Globus pallidus (tissue), 1 donor: ENCODE data around the gene RNF17.

Source experiments
- DNase-seq: peaks from one replicate; pipeline ENCODE4 v3.0.0-alpha.2; 2015; ENCODE audit warnings: low spot score

RNF17 gene

DNA sequence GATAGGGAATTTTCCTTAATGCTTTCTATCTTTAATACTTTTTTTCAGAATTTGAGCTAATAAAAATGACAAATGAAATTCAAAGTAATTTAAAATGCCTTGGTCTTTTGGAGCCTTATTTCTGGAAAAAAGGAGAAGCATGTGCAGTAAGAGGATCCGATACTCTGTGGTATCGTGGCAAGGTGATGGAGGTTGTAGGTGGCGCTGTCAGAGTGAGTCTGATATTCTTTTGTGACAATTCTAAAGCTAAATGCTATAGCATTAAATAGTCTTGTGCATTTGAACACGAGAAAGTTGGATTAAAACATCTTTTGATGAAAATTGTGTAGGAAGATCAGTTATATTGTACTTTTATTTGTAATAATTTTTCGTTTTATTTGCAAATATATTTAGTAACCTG, 95.0 kb downstream of the RNF17 start:
- no peak for DNase-seq

DNA sequence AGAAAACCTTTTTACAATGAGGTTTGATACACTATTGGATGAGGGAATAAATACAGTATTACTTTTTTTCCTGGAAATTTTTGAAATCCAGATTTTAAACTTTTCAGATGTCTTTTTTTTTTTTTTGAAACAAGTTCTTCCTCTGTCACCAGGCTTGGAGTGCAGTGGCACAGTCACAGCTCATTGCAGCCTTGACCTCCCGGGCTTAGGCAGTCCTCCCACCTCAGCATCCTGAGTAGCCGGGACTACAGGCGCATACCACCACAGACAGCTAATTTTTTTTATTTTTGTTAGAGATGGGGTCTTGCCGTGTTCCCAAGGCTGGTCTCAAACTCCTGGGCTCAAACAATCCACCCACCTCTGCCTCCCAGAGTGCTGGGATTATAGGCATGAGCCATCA, 96.8 kb downstream of the RNF17 start:
- DNase-seq = no peak

DNA sequence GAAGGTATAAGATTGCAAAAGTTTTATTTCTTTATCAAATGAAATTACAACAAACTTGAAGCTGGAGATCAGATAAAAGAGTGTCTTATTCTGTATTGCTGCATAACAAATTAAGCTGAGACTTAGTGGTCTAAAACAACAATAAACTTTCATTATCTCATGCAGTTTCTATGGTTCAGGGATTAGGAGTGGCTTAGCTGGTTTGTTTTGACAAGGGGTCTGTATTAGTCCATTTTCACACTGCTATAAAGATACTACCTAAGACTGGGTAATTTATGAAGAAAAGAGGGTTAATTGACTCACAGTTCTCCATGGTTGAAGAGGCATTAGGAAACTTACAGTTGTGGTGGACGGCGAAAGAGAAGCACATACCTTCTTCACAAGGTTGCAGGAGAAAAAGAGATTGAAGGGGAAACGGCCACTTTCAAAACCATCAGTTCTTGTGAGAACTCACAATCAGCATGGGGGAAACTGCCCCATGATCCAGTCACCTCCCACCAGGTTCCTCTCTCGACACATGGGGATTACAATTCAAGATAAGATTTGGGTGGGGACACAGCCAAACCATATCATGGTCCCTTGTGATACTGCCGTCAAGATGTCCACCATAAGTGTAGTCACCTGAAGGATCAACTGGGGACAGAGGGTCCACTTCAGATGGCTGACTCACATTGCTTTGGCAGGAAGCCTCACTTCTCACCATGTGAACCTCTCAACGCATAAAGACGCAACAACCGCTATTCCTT, 97.8 kb downstream of the RNF17 start:
- DNase-seq = no peak

DNA sequence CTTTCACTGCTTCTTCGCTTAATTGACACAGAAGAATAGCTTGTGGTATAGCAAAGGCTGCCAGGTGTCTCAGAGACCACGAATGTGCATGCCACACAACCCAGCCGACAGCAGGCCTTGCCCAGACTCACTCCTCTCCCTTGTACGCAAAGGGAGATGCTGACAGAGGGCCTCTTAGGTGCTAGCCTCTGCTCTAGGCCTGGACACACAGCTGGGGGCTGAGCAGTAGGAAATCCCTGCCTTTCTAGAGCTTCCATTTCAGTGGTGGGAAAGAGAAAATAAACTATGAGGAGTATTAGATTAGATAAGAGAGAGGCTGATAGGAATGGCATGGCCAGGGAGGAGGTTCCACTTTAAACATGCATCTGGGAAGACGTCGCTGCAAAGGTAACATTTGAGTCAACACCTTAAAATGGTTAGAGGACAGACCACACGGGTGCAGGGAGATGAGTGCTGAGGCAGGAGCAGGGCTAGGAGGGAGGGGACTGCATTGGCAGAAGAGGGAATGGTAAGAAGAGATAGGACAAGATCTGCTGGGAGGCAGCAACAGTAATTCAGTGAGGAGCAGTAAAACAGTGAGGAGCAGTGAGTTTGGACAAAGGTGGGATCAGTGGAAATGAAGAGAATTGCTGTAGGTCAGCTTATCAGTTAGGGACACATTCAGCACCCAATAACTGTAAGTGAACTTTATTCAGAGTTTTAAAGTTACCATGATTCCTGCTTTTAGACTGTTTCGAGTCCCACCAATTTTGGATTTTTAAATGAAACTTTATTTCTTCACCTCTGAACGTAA, 100.0 kb downstream of the RNF17 start:
- DNase-seq = no peak

DNA sequence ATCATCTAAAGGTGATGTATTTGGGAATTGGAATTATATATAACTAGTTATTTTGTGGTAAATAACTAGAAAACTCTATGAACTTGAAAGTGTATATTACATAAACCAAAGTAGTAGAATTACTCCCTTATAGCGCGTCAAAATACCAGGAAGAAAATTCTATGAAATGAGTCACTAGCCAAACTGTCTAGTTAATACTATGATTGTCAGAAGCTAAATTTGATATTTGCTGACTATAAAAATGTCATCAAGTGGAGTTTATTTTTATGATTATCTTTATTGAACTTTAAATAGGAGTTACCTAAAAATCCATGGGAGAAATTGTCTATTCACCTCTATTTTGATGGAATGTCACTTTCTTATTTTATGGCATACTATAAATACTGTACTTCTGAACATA, 100.6 kb downstream of the RNF17 start:
- no peak for DNase-seq

DNA sequence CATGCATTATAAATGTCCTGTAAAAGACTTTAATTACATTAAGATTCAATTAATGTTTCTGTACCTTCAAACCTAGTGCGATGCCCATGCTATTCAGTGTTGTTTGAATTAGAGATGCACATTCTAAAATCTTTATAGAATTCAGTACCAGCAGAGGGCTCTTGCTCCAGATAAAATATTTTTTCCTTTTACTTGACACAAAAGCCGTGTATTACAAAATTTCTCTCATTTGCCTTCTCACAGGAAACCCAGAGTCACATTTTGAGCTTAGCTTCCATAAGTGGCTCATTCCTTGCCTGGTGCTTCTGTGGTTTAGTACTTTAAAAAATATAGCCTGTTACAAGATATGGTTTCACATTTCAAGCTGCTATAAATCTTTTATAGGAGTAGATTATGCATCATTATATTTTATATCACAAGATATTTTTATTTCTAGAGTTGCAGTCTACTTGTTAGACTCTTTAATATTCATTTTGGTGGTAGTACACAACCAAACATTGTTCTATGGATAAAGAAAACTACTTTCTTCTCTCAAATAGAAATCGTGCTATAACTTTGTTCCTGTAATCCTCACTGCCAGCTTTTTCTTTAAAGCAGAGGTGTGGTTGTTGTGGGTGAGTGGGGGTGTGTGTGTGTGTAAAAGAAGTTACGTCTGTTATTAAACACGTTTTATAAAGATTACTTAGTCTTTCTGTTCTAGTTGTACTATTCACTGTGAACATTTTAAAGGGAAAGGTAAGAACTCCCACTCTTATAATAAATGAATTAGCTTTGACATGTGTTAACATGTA, 101.4 kb downstream of the RNF17 start:
- DNase-seq = no peak

DNA sequence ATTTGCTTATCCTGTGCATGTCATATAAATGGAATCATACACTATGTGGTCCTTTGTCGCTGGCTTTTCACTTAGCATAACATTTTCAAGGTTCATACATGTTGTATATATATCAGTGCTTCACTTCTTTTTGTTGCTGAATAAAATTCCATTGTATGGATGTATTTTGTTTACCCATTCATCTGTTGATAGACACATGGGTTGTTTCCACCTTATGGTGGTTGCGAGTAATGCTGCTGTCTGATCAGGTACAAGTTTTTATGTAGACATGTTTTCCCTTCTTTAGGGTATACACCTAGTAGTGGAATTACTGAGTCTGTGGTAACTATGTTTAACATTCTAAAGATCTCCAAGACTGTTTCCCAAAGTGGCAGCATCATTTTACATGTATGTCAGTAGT, 102.5 kb downstream of the RNF17 start:
- DNase-seq = no peak

DNA sequence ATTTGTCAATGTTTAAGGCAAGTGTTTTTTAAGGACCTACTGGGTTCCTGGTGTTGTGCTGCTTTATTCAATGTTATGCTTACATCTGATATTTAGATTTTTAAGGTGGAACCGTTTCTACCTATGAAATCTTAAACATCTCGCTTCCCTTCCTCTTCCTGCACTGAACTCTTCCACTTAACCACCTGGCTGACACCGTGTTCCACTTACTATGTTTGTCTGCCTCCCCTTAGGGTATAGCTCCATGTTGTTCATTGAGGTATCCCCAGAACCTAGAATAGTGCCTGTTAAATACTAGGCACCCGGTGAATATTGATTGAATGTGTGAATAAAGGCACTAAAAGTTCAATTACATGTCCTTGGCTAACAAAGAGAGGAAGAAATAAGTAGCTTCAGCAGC, 104.9 kb downstream of the RNF17 start:
- DNase-seq = no peak

DNA sequence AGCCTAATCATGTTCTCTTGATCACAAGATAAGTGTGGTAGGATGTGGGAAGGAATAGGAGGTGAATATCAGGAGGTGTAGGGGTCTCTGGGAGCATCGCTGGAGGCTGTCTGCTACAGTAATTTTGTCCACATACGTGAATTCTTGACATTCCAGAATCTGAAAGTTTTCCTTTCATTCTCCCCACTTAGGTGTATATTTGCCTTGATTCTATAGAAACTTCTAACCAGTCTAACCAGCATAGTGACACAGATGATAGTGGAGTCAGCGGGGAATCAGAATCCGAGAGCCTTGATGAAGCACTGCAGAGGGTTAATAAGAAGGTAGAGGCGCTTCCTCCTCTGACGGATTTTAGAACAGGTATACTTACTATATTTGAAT, 106.4 kb downstream of the RNF17 start:
- DNase-seq = no peak

DNA sequence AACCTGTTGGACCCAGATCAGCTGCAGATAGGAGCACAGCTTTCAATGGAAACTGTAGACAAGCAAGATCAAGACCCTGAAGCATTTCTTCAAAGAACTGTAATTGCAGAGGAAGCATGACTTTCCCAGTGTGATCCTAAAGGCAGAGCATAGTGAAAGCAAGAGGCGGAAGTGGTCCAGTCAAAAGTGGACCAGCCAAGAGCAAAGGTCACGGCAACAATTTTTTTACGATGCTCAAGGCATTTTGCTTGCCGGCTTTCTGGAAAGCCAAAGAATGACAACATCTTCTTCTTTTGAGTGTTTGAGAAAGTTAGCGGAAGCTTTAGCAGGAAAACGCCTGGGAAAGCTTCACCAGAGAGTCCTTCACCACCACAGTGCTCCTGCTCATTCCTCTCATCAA, 111.6 kb downstream of the RNF17 start:
- DNase-seq = no peak

DNA sequence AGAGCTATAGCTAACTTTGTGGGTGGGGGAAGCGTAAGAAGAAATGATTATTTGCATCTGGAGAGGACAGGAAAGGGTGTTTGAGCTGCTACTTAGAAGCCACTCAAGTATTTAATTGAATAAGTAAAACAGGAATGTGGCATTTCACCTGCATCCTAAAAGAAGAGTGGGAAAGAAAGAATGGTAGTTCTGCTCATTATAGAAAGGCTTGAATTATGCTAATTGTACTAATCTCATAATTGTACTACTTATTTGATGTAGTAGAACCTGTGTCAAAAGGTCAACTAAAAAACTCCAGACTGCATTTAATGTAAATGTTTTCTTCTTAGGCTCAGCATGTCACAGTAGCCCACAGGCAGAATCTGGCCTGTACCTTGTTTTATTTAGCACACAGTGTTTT, 113.6 kb downstream of the RNF17 start:
- DNase-seq = no peak

DNA sequence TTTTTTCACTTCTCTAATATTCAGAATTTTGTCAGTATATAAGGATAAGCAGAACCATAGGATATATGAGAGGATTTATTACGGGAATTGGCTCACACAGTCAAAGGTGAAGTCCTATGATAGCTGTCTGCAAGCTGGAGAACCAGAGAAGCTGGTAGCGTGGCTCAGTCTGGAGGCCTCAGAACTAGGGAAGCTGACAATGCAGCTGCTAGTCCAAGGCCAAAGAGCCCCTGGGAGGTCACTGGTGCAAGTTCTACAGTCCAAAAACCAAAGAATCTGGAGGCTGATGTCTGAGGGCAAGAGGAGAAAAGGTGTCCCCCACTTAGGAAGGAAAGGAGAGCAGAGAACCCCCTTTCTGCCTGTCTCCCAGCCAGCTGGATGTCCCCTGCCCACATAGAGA, 114.4 kb downstream of the RNF17 start:
- DNase-seq = no peak

DNA sequence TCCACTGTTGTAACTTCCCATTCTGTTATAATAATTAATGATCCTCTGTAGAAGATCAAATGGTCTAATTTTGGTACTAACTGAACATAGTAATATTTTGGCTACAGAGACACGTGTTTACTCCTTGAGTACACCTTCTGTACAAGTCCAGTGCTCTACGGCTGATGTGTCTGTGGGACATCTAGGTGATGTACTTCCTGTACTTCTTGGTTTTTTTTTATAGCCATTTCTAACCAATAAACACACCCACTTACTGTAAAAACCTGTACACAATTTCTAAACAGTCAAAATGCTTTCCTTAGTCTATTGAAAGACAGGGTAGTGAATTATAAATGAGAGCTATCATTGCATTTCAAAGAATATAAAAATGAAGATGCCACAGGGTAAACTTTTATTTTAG, 118.7 kb downstream of the RNF17 start:
- DNase-seq = no peak

DNA sequence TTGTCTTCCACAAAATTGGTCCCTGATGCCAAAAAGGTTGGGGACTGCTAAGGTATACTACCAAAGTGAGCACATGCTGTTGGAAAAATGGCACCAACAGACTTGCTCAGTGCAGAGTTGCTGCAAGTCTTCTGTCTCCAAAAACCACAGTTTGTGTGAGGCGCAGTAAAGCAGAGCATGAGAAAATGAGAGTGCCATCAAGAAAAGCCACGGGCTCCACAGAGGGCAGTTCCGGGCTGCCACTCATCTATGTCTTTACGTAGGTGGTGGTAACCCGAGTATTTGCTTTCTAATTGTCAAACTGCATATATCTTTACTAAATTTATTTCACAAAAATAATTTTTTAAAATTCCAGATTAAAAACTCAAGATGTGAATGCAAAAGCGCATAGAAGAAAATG, 123.8 kb downstream of the RNF17 start:
- no peak for DNase-seq

DNA sequence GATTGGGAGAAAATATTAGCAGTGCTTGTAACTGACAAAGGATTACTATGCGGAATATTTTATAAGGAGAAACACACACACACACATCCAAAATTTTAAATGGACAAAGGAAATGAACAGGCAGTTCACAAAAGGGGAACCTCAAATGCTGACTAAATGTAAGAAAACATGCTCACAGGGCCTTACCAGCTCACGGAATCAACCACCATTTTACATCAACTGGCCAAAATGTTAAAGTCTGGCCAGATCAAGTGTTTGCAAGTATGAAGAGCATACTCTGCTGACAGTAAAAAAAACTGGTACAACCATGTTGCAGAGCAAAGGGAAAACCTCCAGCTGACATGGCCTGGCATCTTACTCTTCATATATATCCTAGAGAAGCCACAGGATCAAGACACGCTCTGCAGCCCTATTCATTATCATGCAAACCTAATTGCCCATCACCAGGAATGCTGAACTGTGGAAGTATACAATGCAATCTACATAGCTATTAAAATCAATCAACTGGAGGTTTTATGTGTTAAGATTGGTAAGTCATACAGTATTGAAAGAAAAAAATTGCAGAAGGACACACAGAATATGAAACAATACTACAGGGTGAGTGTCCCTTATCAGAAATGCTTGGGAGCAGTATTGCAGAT, 124.4 kb downstream of the RNF17 start:
- DNase-seq = no peak

DNA sequence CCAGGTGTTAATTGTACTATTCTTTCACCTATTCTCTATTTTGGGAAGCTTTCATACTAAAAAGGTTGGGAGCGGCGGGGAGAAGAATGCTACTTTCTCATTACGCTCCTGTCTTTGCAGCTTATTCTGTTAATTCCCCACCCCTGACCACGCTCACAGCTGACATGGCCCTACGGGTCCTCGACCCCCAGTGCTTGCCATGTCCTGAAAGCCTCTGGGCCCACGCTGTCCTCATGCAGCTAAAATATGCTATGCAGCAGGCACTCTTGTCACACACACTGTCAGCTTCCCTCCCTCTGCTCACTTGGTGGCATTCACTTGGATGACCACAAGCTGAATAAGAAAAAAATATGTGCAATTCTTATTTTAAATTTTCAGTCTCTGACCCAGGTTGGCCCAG, 126.3 kb downstream of the RNF17 start:
- no peak for DNase-seq

DNA sequence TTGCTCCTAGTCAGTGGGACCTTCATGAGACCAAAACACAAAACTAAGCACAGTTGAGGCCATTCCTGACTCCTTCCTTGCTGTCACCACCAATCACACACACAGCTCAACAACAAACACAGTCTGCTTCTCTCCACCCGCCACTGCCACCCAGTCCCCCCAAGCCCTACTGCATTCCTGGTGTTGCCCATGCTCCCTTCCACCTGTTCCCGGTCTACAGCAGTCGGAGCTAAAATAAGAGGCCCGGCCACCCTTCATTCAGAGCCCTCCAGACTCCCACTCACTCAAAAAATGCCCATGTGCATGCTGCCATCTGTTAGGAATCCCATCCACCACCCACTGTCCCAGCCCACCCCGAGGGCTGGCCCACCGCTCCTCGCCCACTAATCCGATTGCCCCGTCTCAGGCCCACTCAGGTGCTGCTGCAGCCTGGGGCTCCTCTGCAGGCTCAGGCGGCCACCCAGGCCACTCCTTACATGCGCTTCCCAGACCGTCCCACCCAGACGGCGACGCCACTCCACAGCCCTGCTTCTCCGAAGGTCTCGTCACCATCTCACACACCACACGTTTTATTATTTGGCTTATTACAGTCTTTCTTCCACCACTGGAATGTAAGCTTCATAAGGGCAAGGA, 127.6 kb downstream of the RNF17 start:
- no peak for DNase-seq

DNA sequence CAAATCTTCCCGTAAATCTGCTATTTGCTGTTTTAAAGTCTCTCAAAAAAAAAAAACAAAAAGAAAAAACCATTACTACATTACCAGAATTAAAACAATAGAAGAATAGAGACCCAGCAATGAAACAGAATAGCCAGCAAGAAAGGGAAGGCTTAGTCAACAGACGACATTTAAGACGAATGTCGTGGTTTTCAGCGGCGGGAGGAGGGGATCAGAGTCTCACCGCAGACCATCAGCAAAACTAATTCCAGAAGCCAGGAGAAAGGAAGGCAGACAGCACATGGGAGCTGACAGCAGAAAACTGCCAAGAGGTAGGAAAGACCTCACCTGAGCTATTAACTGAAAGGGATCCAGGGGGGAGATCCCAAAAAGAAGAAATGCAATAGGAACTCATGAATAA, 128.9 kb downstream of the RNF17 start:
- DNase-seq = no peak

DNA sequence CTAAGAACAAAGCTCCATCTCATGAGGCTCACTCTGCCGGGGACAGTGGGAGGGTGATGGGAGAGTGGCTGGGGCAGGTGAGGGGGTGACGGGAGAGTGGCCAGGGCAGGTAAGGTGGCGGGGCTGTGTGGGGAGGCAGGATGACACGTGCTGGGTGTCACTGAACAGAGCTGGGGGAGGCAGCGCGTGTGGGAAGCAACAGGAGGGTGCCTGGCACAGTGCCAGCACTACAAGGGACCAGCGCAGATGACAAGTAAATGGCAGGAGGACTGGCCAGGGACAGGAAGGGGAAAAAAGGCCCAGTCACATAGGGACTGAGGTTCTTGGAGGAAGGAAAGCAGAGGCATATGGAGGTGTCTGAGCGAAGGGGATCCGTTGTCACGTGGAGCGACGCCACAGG, 129.9 kb downstream of the RNF17 start:
- no peak for DNase-seq

DNA sequence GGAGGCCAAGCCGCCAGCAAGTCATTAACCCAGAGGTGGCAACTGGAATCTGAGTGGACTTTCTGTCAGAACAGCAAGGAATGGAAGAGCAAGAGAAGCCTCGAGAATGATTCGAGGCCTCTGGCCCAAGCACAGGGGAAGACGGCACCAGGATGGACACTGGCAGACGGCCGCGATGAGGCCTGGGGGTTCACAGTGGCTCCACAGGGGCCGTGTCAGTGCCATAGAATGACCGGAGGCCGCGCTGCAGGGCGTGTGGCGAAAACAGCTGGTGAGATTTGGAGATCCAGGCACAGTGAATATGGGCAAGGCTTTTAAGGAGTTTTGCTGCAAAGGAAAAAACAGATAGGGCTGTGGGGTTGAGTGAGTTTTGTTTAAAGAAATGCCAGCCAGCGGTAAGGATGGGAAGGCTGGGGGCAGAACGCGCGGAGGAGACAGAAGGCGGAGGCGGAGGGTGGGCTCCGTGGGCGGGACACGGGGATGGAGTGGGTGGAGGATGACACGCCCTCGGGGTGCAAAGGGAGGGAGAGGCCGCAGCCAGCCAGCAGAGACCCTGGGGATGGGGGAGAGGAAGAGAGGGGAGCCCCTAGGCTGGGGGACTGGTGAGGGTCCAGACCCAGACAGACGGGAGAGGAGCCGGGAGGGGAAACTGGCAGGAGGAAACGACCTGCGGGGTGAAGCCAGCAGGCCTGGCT, 130.5 kb downstream of the RNF17 start:
- no peak for DNase-seq

DNA sequence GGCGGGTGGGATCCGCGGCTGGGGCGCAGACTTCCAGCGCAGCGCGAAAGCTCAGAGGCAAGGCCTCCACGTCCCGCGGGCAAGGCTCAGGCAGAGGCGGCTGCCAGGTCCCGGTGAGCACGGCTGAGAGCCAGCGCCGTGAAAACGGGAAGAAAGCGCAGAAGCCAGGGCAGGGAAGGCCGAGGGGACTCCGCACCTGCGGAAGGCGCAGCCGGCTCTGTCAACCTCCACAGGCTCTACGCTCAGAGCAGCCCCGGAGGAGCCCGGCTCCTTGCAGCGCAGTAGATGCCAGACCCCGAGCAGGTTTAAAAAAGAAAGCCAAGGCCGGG, 131.0 kb downstream of the RNF17 start:
- DNase-seq = no peak

DNA sequence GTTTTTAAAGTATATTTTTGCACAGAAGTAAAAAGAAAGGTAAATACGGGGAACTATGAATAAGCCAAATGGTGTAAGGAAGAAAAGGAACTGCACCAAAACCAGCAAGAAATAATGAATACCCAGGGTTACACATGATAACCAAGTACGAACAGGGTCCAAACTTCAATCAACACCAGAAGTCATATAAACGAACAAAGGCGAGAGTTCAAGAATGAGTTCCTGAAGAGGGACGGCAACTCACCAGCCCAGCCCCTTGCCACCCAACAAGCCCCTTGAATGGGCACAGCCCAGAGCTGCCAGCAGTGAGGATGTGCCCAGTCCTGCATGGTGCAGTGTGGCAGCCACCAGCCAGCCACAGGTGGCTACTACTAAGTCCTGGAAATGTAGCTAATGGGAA, 132.1 kb downstream of the RNF17 start:
- no peak for DNase-seq
